HL-60 (cell line): ENCODE measurements around the gene SETD3.

Experiments
- DNase-seq, 2 experiments: peaks; one replicate each; pipeline ENCODE4 v3.0.0-alpha.2; 2010 to 2020; ENCODE audit warnings: low read depth in 1 of 2, low spot score in 1 of 2
- H3K27ac ChIP-seq: fragments of 250-450 bp; sonication (Bioruptor Pico); replicated peaks from 2 replicates; pipeline ENCODE4 v1.5.1; 2020; ENCODE audit warnings: mild to moderate bottlenecking, moderate library complexity
- H3K27me3 ChIP-seq: fragments of 250-450 bp; sonication (Bioruptor Pico); 2 replicates; pipeline ENCODE4 v1.5.1; 2021; ENCODE audit warnings: mild to moderate bottlenecking, moderate library complexity; ENCODE audit not compliant: insufficient read depth, poor library complexity, severe bottlenecking
- H3K4me3 ChIP-seq: replicated peaks from 2 replicates; pipeline ENCODE4 v1.5.1; 2011; ENCODE audit warnings: mild to moderate bottlenecking, control low read depth, low read length; ENCODE audit not compliant: insufficient read depth
- GABPA ChIP-seq: IDR thresholded peaks from 2 replicates; pipeline ENCODE4 v1.6.1; 2012; ENCODE audit warnings: low read depth
- POLR2AphosphoS5 ChIP-seq: IDR thresholded peaks from 2 replicates; pipeline ENCODE4 v1.6.1; 2012; ENCODE audit warnings: low read depth
- SPI1 ChIP-seq: IDR thresholded peaks from 2 replicates; pipeline ENCODE4 v1.6.1; 2012; ENCODE audit warnings: low read depth, mild to moderate bottlenecking, borderline replicate concordance
- TF ChIP-seq, protein P1 (sequence below): IDR thresholded peaks from one replicate; pipeline ENCODE4 v1.5.1; 2011; ENCODE audit warnings: low read length, control low read depth, inconsistent platforms; ENCODE audit not compliant: insufficient read depth
- TF ChIP-seq, protein P2 (sequence below): IDR thresholded peaks from 2 replicates; pipeline ENCODE4 v1.6.1; 2012; ENCODE audit warnings: low read depth; ENCODE audit not compliant: insufficient replicate concordance

Gene SETD3

DNA sequence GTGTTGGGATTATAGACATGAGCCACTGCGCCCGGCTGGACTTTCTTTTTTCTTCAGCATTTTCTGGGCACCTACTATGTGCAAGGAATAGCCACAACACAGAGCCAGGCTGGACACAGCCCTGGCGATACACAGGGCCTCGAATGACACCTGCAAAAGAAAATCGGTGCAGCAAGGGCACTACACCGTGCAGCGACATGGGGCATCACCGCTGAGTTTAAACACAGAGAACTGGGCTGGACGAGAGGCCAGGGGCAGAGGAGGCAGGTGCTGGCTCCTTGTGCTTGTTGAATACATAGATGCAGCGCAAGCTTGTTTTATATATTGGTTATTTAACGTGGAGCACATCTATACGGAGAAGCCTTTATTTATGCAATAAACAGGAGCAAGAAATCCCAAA, 92.4 kb downstream of the SETD3 start:
- H3K4me3 ChIP-seq, result no peak overlapping the region
- peaks cover 2% of the 10 kb centered on the region for H3K27me3 ChIP-seq
- TF ChIP-seq, protein P1, sequence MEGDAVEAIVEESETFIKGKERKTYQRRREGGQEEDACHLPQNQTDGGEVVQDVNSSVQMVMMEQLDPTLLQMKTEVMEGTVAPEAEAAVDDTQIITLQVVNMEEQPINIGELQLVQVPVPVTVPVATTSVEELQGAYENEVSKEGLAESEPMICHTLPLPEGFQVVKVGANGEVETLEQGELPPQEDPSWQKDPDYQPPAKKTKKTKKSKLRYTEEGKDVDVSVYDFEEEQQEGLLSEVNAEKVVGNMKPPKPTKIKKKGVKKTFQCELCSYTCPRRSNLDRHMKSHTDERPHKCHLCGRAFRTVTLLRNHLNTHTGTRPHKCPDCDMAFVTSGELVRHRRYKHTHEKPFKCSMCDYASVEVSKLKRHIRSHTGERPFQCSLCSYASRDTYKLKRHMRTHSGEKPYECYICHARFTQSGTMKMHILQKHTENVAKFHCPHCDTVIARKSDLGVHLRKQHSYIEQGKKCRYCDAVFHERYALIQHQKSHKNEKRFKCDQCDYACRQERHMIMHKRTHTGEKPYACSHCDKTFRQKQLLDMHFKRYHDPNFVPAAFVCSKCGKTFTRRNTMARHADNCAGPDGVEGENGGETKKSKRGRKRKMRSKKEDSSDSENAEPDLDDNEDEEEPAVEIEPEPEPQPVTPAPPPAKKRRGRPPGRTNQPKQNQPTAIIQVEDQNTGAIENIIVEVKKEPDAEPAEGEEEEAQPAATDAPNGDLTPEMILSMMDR, result no peak
- TF ChIP-seq POLR2AphosphoS5, result no peak
- TF ChIP-seq SPI1, result no peak
- no peak for TF ChIP-seq GABPA
- TF ChIP-seq, protein P2, sequence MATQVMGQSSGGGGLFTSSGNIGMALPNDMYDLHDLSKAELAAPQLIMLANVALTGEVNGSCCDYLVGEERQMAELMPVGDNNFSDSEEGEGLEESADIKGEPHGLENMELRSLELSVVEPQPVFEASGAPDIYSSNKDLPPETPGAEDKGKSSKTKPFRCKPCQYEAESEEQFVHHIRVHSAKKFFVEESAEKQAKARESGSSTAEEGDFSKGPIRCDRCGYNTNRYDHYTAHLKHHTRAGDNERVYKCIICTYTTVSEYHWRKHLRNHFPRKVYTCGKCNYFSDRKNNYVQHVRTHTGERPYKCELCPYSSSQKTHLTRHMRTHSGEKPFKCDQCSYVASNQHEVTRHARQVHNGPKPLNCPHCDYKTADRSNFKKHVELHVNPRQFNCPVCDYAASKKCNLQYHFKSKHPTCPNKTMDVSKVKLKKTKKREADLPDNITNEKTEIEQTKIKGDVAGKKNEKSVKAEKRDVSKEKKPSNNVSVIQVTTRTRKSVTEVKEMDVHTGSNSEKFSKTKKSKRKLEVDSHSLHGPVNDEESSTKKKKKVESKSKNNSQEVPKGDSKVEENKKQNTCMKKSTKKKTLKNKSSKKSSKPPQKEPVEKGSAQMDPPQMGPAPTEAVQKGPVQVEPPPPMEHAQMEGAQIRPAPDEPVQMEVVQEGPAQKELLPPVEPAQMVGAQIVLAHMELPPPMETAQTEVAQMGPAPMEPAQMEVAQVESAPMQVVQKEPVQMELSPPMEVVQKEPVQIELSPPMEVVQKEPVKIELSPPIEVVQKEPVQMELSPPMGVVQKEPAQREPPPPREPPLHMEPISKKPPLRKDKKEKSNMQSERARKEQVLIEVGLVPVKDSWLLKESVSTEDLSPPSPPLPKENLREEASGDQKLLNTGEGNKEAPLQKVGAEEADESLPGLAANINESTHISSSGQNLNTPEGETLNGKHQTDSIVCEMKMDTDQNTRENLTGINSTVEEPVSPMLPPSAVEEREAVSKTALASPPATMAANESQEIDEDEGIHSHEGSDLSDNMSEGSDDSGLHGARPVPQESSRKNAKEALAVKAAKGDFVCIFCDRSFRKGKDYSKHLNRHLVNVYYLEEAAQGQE, result no peak
- no peak overlapping the region for H3K27ac ChIP-seq
- no peak for DNase-seq

DNA sequence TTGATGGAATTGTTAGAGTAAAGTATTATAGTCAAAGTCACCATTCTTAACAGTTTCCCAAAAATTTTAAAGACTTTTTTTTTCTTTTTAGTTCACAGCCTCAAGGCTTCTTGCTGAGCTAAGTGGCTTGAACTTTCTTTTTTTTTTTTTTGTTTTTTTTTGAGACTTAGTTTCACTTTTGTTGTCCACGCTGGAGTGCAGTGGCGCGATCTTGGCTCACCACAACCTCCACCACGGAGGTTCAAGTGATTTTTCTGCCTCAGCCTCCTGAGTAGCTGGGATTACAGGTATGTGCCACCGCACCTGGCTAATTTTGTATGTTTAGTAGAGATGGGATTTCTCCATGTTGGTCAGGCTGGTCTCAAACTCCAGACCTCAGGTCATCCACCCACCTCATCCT, 92.8 kb downstream of the SETD3 start:
- DNase-seq, result no peak
- Histone ChIP-seq H3K27ac (no peak overlapping the region), H3K27me3 (peaks cover 2% of the 10 kb centered on the region), H3K4me3 (no peak overlapping the region)
- TF ChIP-seq, protein P1, result no peak
- TF ChIP-seq, protein P2, result no peak
- TF ChIP-seq GABPA (no peak), POLR2AphosphoS5 (no peak), SPI1 (no peak)

DNA sequence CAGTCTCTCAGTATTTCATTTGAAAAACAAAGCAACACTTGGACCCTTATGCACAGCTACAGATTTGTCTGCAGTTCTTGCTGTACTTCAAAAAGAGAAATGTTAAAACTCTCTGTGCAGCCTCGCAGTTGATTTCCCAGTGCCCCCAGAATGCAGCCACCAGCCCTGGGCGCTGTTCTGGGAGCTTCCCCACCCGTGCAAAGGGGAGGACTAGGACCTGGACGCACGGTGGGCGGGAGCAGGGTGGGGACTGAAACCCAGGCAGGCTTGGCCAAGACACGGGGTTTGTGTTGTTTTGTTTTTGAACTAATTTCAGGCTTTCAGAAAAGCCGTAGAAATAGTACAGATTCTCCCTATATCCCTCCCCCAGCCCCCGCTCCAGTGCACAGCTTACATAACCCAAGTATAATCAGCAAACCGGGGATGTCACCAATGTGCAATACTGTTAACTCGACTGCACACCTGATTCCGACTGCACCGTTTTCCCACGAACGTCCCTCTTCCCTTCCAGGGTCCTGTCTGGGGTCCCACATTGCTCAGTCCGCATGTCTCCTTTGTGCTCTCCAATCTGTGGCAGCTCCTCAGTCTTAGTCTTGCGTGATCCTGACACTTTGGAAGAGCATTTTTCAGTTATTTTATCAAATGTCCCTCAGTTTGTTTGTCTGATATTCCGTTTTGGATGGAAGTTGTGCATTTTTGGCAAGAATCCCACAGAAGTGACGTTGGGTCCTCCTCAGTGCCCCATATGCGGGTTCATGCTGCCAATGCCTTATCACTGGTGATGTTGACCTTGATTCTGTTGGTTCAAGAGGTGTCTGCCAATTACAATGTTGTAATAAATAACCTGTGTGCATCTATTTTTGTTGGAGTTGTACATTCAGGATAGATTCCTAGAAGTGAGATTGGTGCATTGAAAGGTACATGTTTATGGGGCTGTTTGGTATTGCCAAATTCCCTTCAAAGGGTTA, 95.9 kb downstream of the SETD3 start:
- no peak overlapping the region for H3K27ac ChIP-seq
- DNase-seq, result no peak
- no peak for TF ChIP-seq GABPA
- TF ChIP-seq SPI1, result no peak
- TF ChIP-seq, protein P2, result no peak
- TF ChIP-seq, protein P1, result no peak
- TF ChIP-seq POLR2AphosphoS5, result no peak
- peaks cover 2% of the 10 kb centered on the region for H3K27me3 ChIP-seq
- H3K4me3 ChIP-seq, result no peak overlapping the region
